MM.1S (cell line): ENCODE measurements around the gene AK4.

Experiments used
- EZH2 ChIP-seq: fragments of 300-600 bp; sonication (generic); optimal IDR thresholded peaks from 2 replicates; pipeline ENCODE3; 2017; ENCODE audit warnings: low read depth, mild to moderate bottlenecking, antibody characterized with exemption, low read length, mixed read lengths
- TF ChIP-seq, protein P1 (sequence below): fragments of 300-600 bp; sonication (generic); IDR thresholded peaks from 2 replicates; pipeline ENCODE4 v1.5.1; 2016; ENCODE audit warnings: antibody characterized with exemption, low read length, mixed read lengths

GRCh38 chr1:65105596-65105995 lies 42.4 kb upstream of the AK4 start:
- TF ChIP-seq, protein P1, sequence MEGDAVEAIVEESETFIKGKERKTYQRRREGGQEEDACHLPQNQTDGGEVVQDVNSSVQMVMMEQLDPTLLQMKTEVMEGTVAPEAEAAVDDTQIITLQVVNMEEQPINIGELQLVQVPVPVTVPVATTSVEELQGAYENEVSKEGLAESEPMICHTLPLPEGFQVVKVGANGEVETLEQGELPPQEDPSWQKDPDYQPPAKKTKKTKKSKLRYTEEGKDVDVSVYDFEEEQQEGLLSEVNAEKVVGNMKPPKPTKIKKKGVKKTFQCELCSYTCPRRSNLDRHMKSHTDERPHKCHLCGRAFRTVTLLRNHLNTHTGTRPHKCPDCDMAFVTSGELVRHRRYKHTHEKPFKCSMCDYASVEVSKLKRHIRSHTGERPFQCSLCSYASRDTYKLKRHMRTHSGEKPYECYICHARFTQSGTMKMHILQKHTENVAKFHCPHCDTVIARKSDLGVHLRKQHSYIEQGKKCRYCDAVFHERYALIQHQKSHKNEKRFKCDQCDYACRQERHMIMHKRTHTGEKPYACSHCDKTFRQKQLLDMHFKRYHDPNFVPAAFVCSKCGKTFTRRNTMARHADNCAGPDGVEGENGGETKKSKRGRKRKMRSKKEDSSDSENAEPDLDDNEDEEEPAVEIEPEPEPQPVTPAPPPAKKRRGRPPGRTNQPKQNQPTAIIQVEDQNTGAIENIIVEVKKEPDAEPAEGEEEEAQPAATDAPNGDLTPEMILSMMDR = no peak
- TF ChIP-seq EZH2 = no peak
